ENCODE results near the gene AKAP17A. TPM values are rescaled to one million over a fixed set of nuclear protein-coding genes. Genes with fewer than 3 reads are reported as not detected.
"Not testable (repeated sequence)": the region's sequence is repeated elsewhere in the genome, so short reads cannot be mapped to it uniquely, and the experiment has no call there.

The AKAP17A gene
- polyA plus RNA-seq, 3 donors: 44.8 to 66.3 (median 56.6) TPM

GRCh38 chrX:1574181-1574580 lies 17.2 kb upstream of the AKAP17A start:
- DNase-seq (ENCODE audit: extremely low read depth in 1 of 11, low read depth in 9 of 11, low spot score in 4 of 11): not testable (repeated sequence)

- DNase-seq (ENCODE audit: extremely low read depth in 1 of 11, low read depth in 9 of 11, low spot score in 4 of 11): no peak
Observed at GRCh38 chrX:1576201-1576992, 15.0 kb upstream of the AKAP17A start.

- no peak for DNase-seq (ENCODE audit: extremely low read depth in 1 of 11, low read depth in 9 of 11, low spot score in 4 of 11)
Observed at GRCh38 chrX:1577845-1578244, 13.6 kb upstream of the AKAP17A start.

GRCh38 chrX:1578511-1579173 lies 12.8 kb upstream of the AKAP17A start:
- no peak for DNase-seq (ENCODE audit: extremely low read depth in 1 of 11, low read depth in 9 of 11, low spot score in 4 of 11)

- peak in 3 of 11 donors; percentile 24 to 50 (median 27) for DNase-seq (ENCODE audit: extremely low read depth in 1 of 11, low read depth in 9 of 11, low spot score in 4 of 11)
Observed at GRCh38 chrX:1581132-1581531, 10.3 kb upstream of the AKAP17A start.

GRCh38 chrX:1582686-1583437 lies 8.5 kb upstream of the AKAP17A start:
- no peak for DNase-seq (ENCODE audit: extremely low read depth in 1 of 11, low read depth in 9 of 11, low spot score in 4 of 11)

GRCh38 chrX:1584237-1585011 lies 7.0 kb upstream of the AKAP17A start:
- no peak for DNase-seq (ENCODE audit: extremely low read depth in 1 of 11, low read depth in 9 of 11, low spot score in 4 of 11)

GRCh38 chrX:1587161-1587560 lies 4.2 kb upstream of the AKAP17A start:
- no peak for DNase-seq (ENCODE audit: extremely low read depth in 1 of 11, low read depth in 9 of 11, low spot score in 4 of 11)

- no peak for DNase-seq (ENCODE audit: extremely low read depth in 1 of 11, low read depth in 9 of 11, low spot score in 4 of 11)
Observed at GRCh38 chrX:1589356-1590130, 1.9 kb upstream of the AKAP17A start.

GRCh38 chrX:1591863-1592469 lies 562 bp downstream of the AKAP17A start:
- no peak for DNase-seq (ENCODE audit: extremely low read depth in 1 of 11, low read depth in 9 of 11, low spot score in 4 of 11)

GRCh38 chrX:1592470-1593142 lies 1.2 kb downstream of the AKAP17A start:
- DNase-seq (ENCODE audit: extremely low read depth in 1 of 11, low read depth in 9 of 11, low spot score in 4 of 11): peak in 1 of 11 donors; percentile 34

- no peak for DNase-seq (ENCODE audit: extremely low read depth in 1 of 11, low read depth in 9 of 11, low spot score in 4 of 11)
Observed at GRCh38 chrX:1593286-1594271, 2.2 kb downstream of the AKAP17A start.

GRCh38 chrX:1595711-1596060 lies 4.3 kb downstream of the AKAP17A start:
- no peak for DNase-seq (ENCODE audit: extremely low read depth in 1 of 11, low read depth in 9 of 11, low spot score in 4 of 11)

GRCh38 chrX:1596676-1597344 lies 5.4 kb downstream of the AKAP17A start:
- no peak for DNase-seq (ENCODE audit: extremely low read depth in 1 of 11, low read depth in 9 of 11, low spot score in 4 of 11)

- no peak for DNase-seq (ENCODE audit: extremely low read depth in 1 of 11, low read depth in 9 of 11, low spot score in 4 of 11)
Observed at GRCh38 chrX:1597345-1598020, 6.1 kb downstream of the AKAP17A start.
